ENCODE measurements around the gene SMIM28. TPM values are rescaled to one million over a fixed set of nuclear protein-coding genes. Genes with fewer than 3 reads are reported as not detected.

The SMIM28 gene
- total and polyA plus RNA-seq, 2 donors (not counting 3 experiments of a cell fraction or from before 2014, with no cell fraction given): not detected

DNA sequence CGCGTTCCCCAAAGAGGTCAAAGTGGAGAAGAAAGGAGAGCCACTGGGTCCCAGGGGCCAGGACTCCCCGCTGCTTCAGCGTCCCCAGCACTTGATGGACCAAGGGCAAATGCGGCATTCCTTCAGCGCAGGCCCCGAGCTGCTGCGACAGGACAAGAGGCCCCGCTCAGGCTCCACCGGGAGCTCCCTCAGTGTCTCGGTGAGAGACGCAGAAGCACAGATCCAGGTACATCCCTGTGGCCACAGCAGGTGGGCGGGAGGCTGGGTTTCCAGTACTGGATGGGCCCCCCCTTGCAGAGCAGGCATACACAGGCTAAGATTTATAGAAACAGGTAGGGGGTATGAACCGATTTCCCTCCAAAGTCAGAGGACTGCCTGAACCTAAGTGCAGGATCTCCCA, 42.7 kb upstream of the SMIM28 start:
- H3K9me3 ChIP-seq (replicated peaks; ENCODE audit: control insufficient read depth, insufficient read depth, low read length): no peaks in the 10 kb centered on the region
- DNase-seq (ENCODE audit: low read depth, low spot score) (no peak), FAIRE-seq (no peak)
- no TSS peak for BruUV-seq (replicated peaks)
- dilution Hi-C loops (cut with MboI; ENCODE audit: extremely low pct_ligation_motif_present, low sequenced_read_pairs): no loop called here
- H3K4me3 ChIP-seq (replicated peaks in 1 of 3; ENCODE audit: insufficient read depth in 1 of 3, low read depth in 1 of 3, low read length in 3 of 3): no peak overlapping the region
- no peak overlapping the region for H3K9ac ChIP-seq (replicated peaks; ENCODE audit: extremely low read depth, insufficient read depth, low read length)
- no peak overlapping the region for H3K27ac ChIP-seq (ENCODE audit: insufficient read depth, low read depth, low read length)
- H3K9me1 ChIP-seq (replicated peaks; ENCODE audit: control insufficient read depth, extremely low read depth, insufficient read depth, low read length): no peaks in the 10 kb centered on the region
- ChIA-PET POLR2A (no interaction called here), CTCF (interaction anchor here (0.9 kb wide), 1 partner anchor 11 kb away, joined by 3 read pairs; no protein-coding TSS in a partner anchor)
- H3K4me2 ChIP-seq (ENCODE audit: insufficient read depth, low read length): no peak overlapping the region
- no peaks in the 10 kb centered on the region for H4K20me1 ChIP-seq (replicated peaks; ENCODE audit: control insufficient read depth, extremely low read depth, insufficient read depth, low read length)
- TF ChIP-seq MYC (IDR thresholded peaks at IDR 0.05; ENCODE audit: low read depth, low read length): no peak
- intact Hi-C loops (cut with micrococcal nuclease): no loop called here
- no peak overlapping the region for H2AFZ ChIP-seq (ENCODE audit: low read depth, low read length)
- no peaks in the 10 kb centered on the region for H3K79me2 ChIP-seq (ENCODE audit: control insufficient read depth, insufficient read depth, low read length)
- no peaks in the 10 kb centered on the region for H3K4me1 ChIP-seq (ENCODE audit: control insufficient read depth, extremely low read depth, insufficient read depth, low read length)
- H3K27me3 ChIP-seq (ENCODE audit: control insufficient read depth in 2 of 2, insufficient read depth in 2 of 2, low read length in 2 of 2): no peaks in the 10 kb centered on the region
- H3K36me3 ChIP-seq (ENCODE audit: control insufficient read depth in 2 of 2, extremely low read depth in 1 of 2, insufficient read depth in 2 of 2, low read length in 2 of 2): peaks cover 0 to 2% of the 10 kb centered on the region in 2 experiments

DNA sequence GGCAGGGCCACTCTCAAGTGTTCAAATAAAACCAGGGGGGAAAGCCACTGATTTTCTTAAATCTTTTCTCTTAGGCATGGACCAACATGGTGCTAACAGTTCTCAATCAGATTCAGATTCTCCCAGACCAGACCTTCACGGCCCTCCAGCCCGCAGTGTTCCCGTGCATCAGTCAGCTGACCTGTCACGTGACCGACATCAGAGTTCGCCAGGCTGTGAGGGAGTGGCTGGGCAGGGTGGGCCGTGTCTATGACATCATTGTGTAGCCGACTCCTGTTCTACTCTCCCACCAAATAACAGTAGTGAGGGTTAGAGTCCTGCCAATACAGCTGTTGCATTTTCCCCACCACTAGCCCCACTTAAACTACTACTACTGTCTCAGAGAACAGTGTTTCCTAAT, 41.5 kb upstream of the SMIM28 start:
- DNase-seq (ENCODE audit: low read depth, low spot score) (no peak), FAIRE-seq (no peak)
- Histone ChIP-seq H3K27ac (ENCODE audit: insufficient read depth, low read depth, low read length) (no peak overlapping the region), H3K9me1 (replicated peaks; ENCODE audit: control insufficient read depth, extremely low read depth, insufficient read depth, low read length) (no peaks in the 10 kb centered on the region), H3K9me3 (replicated peaks; ENCODE audit: control insufficient read depth, insufficient read depth, low read length) (no peaks in the 10 kb centered on the region), H4K20me1 (replicated peaks; ENCODE audit: control insufficient read depth, extremely low read depth, insufficient read depth, low read length) (no peaks in the 10 kb centered on the region), H3K36me3 (ENCODE audit: control insufficient read depth in 2 of 2, extremely low read depth in 1 of 2, insufficient read depth in 2 of 2, low read length in 2 of 2) (peaks cover 0 to 2% of the 10 kb centered on the region in 2 experiments), H2AFZ (ENCODE audit: low read depth, low read length) (no peak overlapping the region), H3K4me1 (ENCODE audit: control insufficient read depth, extremely low read depth, insufficient read depth, low read length) (no peaks in the 10 kb centered on the region), H3K4me3 (replicated peaks in 1 of 3; ENCODE audit: insufficient read depth in 1 of 3, low read depth in 1 of 3, low read length in 3 of 3) (no peak overlapping the region), H3K27me3 (ENCODE audit: control insufficient read depth in 2 of 2, insufficient read depth in 2 of 2, low read length in 2 of 2) (no peaks in the 10 kb centered on the region), H3K79me2 (ENCODE audit: control insufficient read depth, insufficient read depth, low read length) (no peaks in the 10 kb centered on the region), H3K4me2 (ENCODE audit: insufficient read depth, low read length) (no peak overlapping the region), H3K9ac (replicated peaks; ENCODE audit: extremely low read depth, insufficient read depth, low read length) (no peak overlapping the region)
- BruUV-seq (replicated peaks): no TSS peak
- dilution Hi-C loops (cut with MboI; ENCODE audit: extremely low pct_ligation_motif_present, low sequenced_read_pairs): no loop called here
- ChIA-PET CTCF (no interaction called here), POLR2A (no interaction called here)
- intact Hi-C loops (cut with micrococcal nuclease): no loop called here
- TF ChIP-seq JUN (IDR thresholded peaks at IDR 0.05; ENCODE audit: borderline replicate concordance, insufficient read depth, insufficient read length, low read depth) (no peak), CTCF (IDR thresholded peaks at IDR 0.05; ENCODE audit: extremely low read depth in 1 of 2, insufficient read depth in 1 of 2, low read depth in 1 of 2, low read length in 2 of 2) (no peak), EZH2 (IDR thresholded peaks at IDR 0.05; ENCODE audit: borderline replicate concordance, low read depth, low read length, severe bottlenecking) (no peak)
